NCI-H2029 (cell line): Measurements from ENCODE around the gene OR56A1.
"Not testable (repeated sequence)": the region's sequence is repeated elsewhere in the genome, so short reads cannot be mapped to it uniquely, and the experiment has no call there.

Source experiments
- DNase-seq: peaks from one replicate; lab custom pipeline; 2025; lab: John Stamatoyannopoulos, UW

Gene OR56A1

GRCh38 chr11:6030708-6031405, at the start of gene OR56A1:
TSS of gene OR56A1 (minus strand) at chr11:6030758. CDS start at chr11:6027692, 3,066 bp downstream.
- no peak for DNase-seq

GRCh38 chr11:6079463-6079862, 48.9 kb upstream of the OR56A1 start:
- no peak for DNase-seq

GRCh38 chr11:6077723-6078122, 47.2 kb upstream of the OR56A1 start:
- DNase-seq, result no peak

GRCh38 chr11:6076443-6076842, 45.9 kb upstream of the OR56A1 start:
- not testable (repeated sequence) for DNase-seq

GRCh38 chr11:6067502-6067901, 36.9 kb upstream of the OR56A1 start:
- no peak for DNase-seq

GRCh38 chr11:6062691-6063358, 32.3 kb upstream of the OR56A1 start:
- DNase-seq, result no peak

GRCh38 chr11:6061475-6061874, 30.9 kb upstream of the OR56A1 start:
- no peak for DNase-seq

GRCh38 chr11:6057452-6057851, 26.9 kb upstream of the OR56A1 start:
- no peak for DNase-seq

- DNase-seq, result no peak
Measured at GRCh38 chr11:6055569-6055968, 25.0 kb upstream of the OR56A1 start.

- DNase-seq, result no peak
Measured at GRCh38 chr11:6052374-6052773, 21.8 kb upstream of the OR56A1 start.

GRCh38 chr11:6040874-6041273, 10.3 kb upstream of the OR56A1 start:
- no peak for DNase-seq

GRCh38 chr11:6027501-6027900, 3.1 kb downstream of the OR56A1 start:
- no peak for DNase-seq

GRCh38 chr11:6025056-6025455, 5.5 kb downstream of the OR56A1 start:
- no peak for DNase-seq

- DNase-seq, result no peak
Measured at GRCh38 chr11:6022956-6023355, 7.6 kb downstream of the OR56A1 start.

- DNase-seq, result no peak
Measured at GRCh38 chr11:6013042-6013441, 17.5 kb downstream of the OR56A1 start.

- no peak for DNase-seq
Measured at GRCh38 chr11:6012035-6012668, 18.4 kb downstream of the OR56A1 start.

GRCh38 chr11:6006846-6007245, 23.7 kb downstream of the OR56A1 start, which contains the start of gene OR56A4:
TSS of gene OR56A4 (minus strand) at chr11:6006946. CDS start at chr11:6002992, 3,954 bp downstream.
- DNase-seq, result no peak

GRCh38 chr11:6006395-6006794, 24.2 kb downstream of the OR56A1 start:
- no peak for DNase-seq

GRCh38 chr11:6002202-6002699, 28.3 kb downstream of the OR56A1 start:
- no peak for DNase-seq

GRCh38 chr11:5994791-5995190, 35.8 kb downstream of the OR56A1 start:
- DNase-seq, result no peak

- DNase-seq, result peak; percentile 1
Measured at GRCh38 chr11:5992604-5993251, 37.8 kb downstream of the OR56A1 start.

- no peak for DNase-seq
Measured at GRCh38 chr11:5992150-5992549, 38.4 kb downstream of the OR56A1 start.
